NCI-H146 treated with DMSO at 0.1 percent for 48 hours (cell line): Measurements from ENCODE around the gene TCEAL5.
"Not testable (repeated sequence)": the region's sequence is repeated elsewhere in the genome, so short reads cannot be mapped to it uniquely, and the experiment has no call there.

ENCODE experiments used
- DNase-seq: peaks from one replicate; lab custom pipeline; 2025; ENCODE audit not compliant: unreplicated experiment; lab: John Stamatoyannopoulos, UW

Gene TCEAL5

GRCh38 chrX:103234869-103235268 lies 41.7 kb downstream of the TCEAL5 start:
- no peak for DNase-seq

GRCh38 chrX:103233263-103233662 lies 43.3 kb downstream of the TCEAL5 start:
- DNase-seq = no peak

- DNase-seq = not testable (repeated sequence)
Observed at GRCh38 chrX:103225918-103226317, 50.6 kb downstream of the TCEAL5 start.
